BJ (cell line): ENCODE measurements around the gene IL10RB. TPM values are rescaled to one million over a fixed set of nuclear protein-coding genes. Genes with fewer than 3 reads are reported as not detected.
A peak's percentile ranks its signal among the peaks of the same experiment; 100 is the strongest.

Experiments
- CTCF ChIA-PET: fragments of 350-600 bp; formaldehyde crosslinking; extraction: SDS; loops from one replicate; lab custom pipeline; 2021; ENCODE audit warnings: antibody characterized with exemption, inconsistent platforms; lab: Yijun Ruan, JAX
- POLR2A ChIA-PET: fragments of 300-600 bp; sonication (Branson Sonifier 250); formaldehyde crosslinking; extraction: SDS; loops from one replicate; lab custom pipeline; 2021; ENCODE audit warnings: antibody characterized with exemption; lab: Charles Lee
- DNase-seq: peaks from one replicate; pipeline ENCODE4 v3.0.0-alpha.2; 2011; ENCODE audit warnings: low read depth
- H3K27me3 ChIP-seq: 2 replicates; pipeline ENCODE4 v1.6.0; 2011; ENCODE audit warnings: low read length; ENCODE audit not compliant: control insufficient read depth, insufficient read depth
- H3K36me3 ChIP-seq: 2 replicates; pipeline ENCODE4 v1.5.1; 2011; ENCODE audit warnings: low read length; ENCODE audit not compliant: control insufficient read depth, insufficient read depth
- H3K4me3 ChIP-seq: 2 replicates; pipeline ENCODE4 v1.5.1; 2011; ENCODE audit warnings: low read depth, mild to moderate bottlenecking, control low read depth, low read length
- CTCF ChIP-seq: IDR thresholded peaks from 2 replicates; pipeline ENCODE4 v1.5.1; 2011; ENCODE audit warnings: low read depth, mild to moderate bottlenecking, control low read depth, inconsistent platforms, low read length, moderate library complexity; ENCODE audit not compliant: insufficient read depth
- polyA plus RNA-seq: library from polyadenylated mRNA; depleted of rRNA; stranded (reverse); fragments of >200 nt; gene quantifications from 2 replicates; pipeline ENCODE4 v1.2.3, GENCODE V29; 2011

Gene IL10RB
- polyA plus RNA-seq, 1 experiment, result 56.8 TPM

GRCh38 chr21:33258475-33258874, 7.7 kb upstream of the IL10RB start:
- TF ChIP-seq CTCF, result no peak
- POLR2A ChIA-PET, result no interaction called here

DNA sequence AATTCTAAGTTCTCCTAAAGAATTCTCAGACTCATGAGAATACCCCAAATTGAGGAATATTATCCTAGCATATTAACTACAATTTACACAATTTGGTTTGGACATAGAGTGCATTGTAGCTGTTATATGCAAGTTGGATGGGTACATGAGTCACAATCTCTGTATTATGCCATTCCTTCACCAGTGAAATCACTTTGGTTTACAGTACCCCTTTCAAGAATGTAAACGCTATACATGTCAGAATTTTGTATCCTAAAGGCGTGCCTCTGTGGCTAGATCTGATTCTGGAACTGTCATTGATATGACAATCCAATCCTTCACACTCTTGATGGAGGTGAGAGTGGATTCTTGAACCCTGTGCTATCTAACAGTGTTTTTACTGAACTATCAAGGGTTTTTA, 6.7 kb upstream of the IL10RB start:
- H3K27me3 ChIP-seq, result no peaks in the 10 kb centered on the region
- POLR2A ChIA-PET, result no interaction called here
- DNase-seq, result no peak
- peaks cover 6% of the 10 kb centered on the region for H3K36me3 ChIP-seq
- TF ChIP-seq CTCF, result no peak
- CTCF ChIA-PET, result interaction anchor here (0.5 kb wide), 1 partner anchor 111 kb away, joined by 3 read pairs; no protein-coding TSS in a partner anchor
- H3K4me3 ChIP-seq, result no peak overlapping the region

More at GRCh38 chr21:33258475-33258874, 7.7 kb upstream of the IL10RB start:
- no peak for DNase-seq
- Histone ChIP-seq H3K27me3 (no peaks in the 10 kb centered on the region), H3K4me3 (no peak overlapping the region), H3K36me3 (peaks cover 6% of the 10 kb centered on the region)
- CTCF ChIA-PET, result no interaction called here

DNA sequence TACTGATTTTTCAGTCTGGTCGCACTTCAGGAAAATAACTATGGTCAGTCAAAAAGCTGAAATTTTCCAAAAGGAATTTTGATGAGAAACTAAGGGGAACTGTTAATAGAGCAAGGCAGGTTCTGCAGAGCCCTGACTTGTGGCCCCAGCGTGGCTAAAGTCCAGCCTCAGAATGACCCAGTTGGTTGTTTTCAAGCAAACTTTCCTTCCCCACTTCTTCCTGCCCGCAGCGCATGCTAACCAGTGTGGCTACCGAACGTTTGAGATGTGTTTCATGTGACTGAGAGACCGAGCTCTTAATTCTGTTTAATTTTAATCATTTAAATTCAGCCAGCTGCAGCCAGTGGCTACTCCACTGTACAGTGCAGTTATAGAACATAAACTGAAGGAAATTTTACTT, 6.2 kb upstream of the IL10RB start:
- DNase-seq, result no peak
- no peak for TF ChIP-seq CTCF
- CTCF ChIA-PET, result no interaction called here
- POLR2A ChIA-PET, result no interaction called here
- Histone ChIP-seq H3K36me3 (peaks cover 6% of the 10 kb centered on the region), H3K4me3 (no peak overlapping the region), H3K27me3 (no peaks in the 10 kb centered on the region)

GRCh38 chr21:33261635-33262034, 4.5 kb upstream of the IL10RB start:
- Histone ChIP-seq H3K27me3 (no peaks in the 10 kb centered on the region), H3K4me3 (no peak overlapping the region), H3K36me3 (peaks cover 6% of the 10 kb centered on the region)
- DNase-seq, result peak; percentile 19
- ChIA-PET CTCF (interaction anchor here (0.7 to 1.4 kb wide), 3 partner anchors 18 to 184 kb away, joined by 3 to 7 read pairs (median 4); no protein-coding TSS in a partner anchor), POLR2A (interaction anchor here (0.6 kb wide), 1 partner anchor 135 kb away, joined by 3 read pairs; no protein-coding TSS in a partner anchor)
- no peak for TF ChIP-seq CTCF

GRCh38 chr21:33262921-33263320, 3.2 kb upstream of the IL10RB start:
- peaks cover 4% of the 10 kb centered on the region for H3K36me3 ChIP-seq
- no peak for DNase-seq
- ChIA-PET CTCF (interaction anchor here (0.6 kb wide), 1 partner anchor 172 kb away, joined by 3 read pairs; no protein-coding TSS in a partner anchor), POLR2A (no interaction called here)
- H3K4me3 ChIP-seq, result no peak overlapping the region
- TF ChIP-seq CTCF, result no peak
- H3K27me3 ChIP-seq, result no peaks in the 10 kb centered on the region
